LNCAP (cell line): ENCODE measurements around the gene ABL2.

Experiments used
- CTCF ChIP-seq: fragments of 450-650 bp; IDR thresholded peaks from 2 replicates; pipeline ENCODE4 v1.5.1; 2017; ENCODE audit warnings: mild to moderate bottlenecking

The ABL2 gene

GRCh38 chr1:179128520-179128919 lies 101.0 kb downstream of the ABL2 start:
- TF ChIP-seq CTCF = no peak; the same call in 1 of the 2 replicates

GRCh38 chr1:179127163-179127895 lies 102.1 kb downstream of the ABL2 start:
- no peak for TF ChIP-seq CTCF

- no peak for TF ChIP-seq CTCF
Observed at GRCh38 chr1:179126338-179127060, 103.0 kb downstream of the ABL2 start.

GRCh38 chr1:179124873-179125272 lies 104.6 kb downstream of the ABL2 start:
- no peak for TF ChIP-seq CTCF

- peak; percentile 82 for TF ChIP-seq CTCF
Observed at GRCh38 chr1:179121159-179121938, 108.1 kb downstream of the ABL2 start.

- no peak for TF ChIP-seq CTCF
Observed at GRCh38 chr1:179120736-179121135, 108.7 kb downstream of the ABL2 start.

- TF ChIP-seq CTCF = no peak
Observed at GRCh38 chr1:179119513-179119912, 110.0 kb downstream of the ABL2 start.
